HG03135 (cell line): ENCODE data around the gene CENPE.

Experiments
- ATAC-seq: cut with Tn5 transposase; IDR thresholded peaks from one replicate; pipeline ENCODE4 v1.9.1; 2021; ENCODE audit warnings: mild to moderate bottlenecking, moderate library complexity; ENCODE audit not compliant: unreplicated experiment

CENPE gene

DNA sequence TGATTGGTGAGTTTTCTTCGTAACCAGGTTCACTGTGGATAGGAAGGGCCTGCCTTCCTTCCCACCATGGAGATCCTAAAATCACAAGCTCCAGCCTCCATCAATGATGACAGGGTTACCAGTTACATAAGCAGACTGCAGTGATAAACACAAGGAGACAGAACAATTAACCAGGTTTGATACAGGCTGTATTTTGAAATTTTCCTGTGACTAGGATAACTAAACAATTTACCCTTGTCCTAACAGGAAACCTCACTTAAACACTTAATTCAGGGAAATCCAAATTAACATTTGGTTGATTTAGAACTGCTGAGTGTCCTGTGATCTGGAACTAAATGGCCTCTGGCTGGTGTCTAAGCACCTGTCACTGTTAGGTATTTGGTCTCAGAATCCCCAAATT lies 118.5 kb downstream of the CENPE start:
- no peak for ATAC-seq

DNA sequence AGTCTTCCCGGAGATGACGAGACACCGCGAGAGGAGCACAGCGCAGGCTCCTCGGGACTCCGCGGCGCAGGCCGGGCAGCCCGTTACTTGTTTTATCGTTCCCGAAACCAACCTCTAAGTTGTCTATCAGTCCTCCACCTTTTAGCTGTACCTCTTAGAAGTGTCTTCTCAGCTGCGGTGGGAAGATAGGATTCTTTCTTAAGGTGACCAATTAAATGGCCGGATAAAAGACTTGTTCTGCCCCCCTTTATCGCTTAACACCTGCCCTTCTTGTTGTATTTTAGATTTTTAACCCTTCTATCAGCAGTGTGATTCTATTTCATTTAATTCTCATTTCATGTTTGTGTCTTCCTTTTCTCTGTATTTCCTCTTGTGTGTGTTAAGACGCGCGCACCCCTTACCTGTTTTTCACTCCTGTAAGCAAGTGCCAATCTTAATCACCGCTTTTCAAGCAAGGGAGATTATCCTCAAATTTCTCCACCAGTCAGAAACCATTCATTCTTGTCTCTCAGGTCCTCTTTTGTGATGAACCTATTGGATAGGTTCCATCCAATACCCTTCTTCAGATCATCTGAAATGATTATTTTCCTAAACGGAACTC lies 121.3 kb downstream of the CENPE start, which contains the start of gene SLC9B2:
Gene SLC9B2, minus strand, starts transcription at position 15 of the 601 bp plus-strand sequence. CDS start 9,211 bp downstream, outside the sequence.
- peak; percentile 46 for ATAC-seq

GRCh38 chr4:103075894-103076746 lies 122.0 kb downstream of the CENPE start:
- ATAC-seq: peak; percentile 59

- peak; percentile 1 for ATAC-seq
These were observed 122.7 kb downstream of the CENPE start for GRCh38 chr4:103075435-103075893.

GRCh38 chr4:103074744-103075434 lies 123.3 kb downstream of the CENPE start:
- peak; percentile 31 for ATAC-seq

GRCh38 chr4:103073792-103074438 lies 124.2 kb downstream of the CENPE start:
- ATAC-seq: no peak

GRCh38 chr4:103067841-103068547 lies 130.1 kb downstream of the CENPE start:
- ATAC-seq: no peak

GRCh38 chr4:103060453-103061148 lies 137.5 kb downstream of the CENPE start:
- no peak for ATAC-seq
